Measurements from ENCODE around the gene ARHGAP6.

- TF ChIP-seq CTCF (IDR thresholded peaks at IDR 0.05) (no peak), POLR2A (IDR thresholded peaks at IDR 0.05) (no peak)
These were observed 256.9 kb downstream of the ARHGAP6 start for GRCh38 chrX:11408783-11409182.

All from heart left ventricle (tissue), 13 donors.